Kidney (tissue), 14 donors: ENCODE results near the gene SAG. TPM values are rescaled to one million over a fixed set of nuclear protein-coding genes. Genes with fewer than 3 reads are reported as not detected.

Source experiments
- DNase-seq, 5 donors: peaks; one replicate each; pipeline ENCODE4 v3.0.0-alpha.2; 2013 to 2020
- FAIRE-seq: peaks from 2 replicates; lab custom pipeline; 2012; peaks lifted over from hg19 to GRCh38; lab: Jason Lieb, UNC
- H3K27ac ChIP-seq, 2 donors: one replicate each; pipeline ENCODE4 v1.7.0; 2013; ENCODE audit warnings: low read depth in 2 of 2, low read length in 2 of 2, inconsistent platforms in 1 of 2
- H3K27me3 ChIP-seq: one replicate; pipeline ENCODE4 v1.7.1; 2013; ENCODE audit warnings: low read length, inconsistent platforms; ENCODE audit not compliant: control insufficient read depth, insufficient read depth
- H3K36me3 ChIP-seq, 3 donors: one replicate each; pipeline versions ENCODE4 v1.7.0 to v1.7.1; 2013; ENCODE audit warnings: low read length in 3 of 3, control low read depth in 1 of 3, inconsistent platforms in 1 of 3; ENCODE audit not compliant: insufficient read depth in 3 of 3, control insufficient read depth in 2 of 3
- H3K4me1 ChIP-seq, 3 donors: one replicate each; pipeline versions ENCODE4 v1.7.0 to v1.7.1; 2013; ENCODE audit warnings: low read length in 3 of 3, inconsistent platforms in 1 of 3, low read depth in 1 of 3; ENCODE audit not compliant: control insufficient read depth in 2 of 3, insufficient read depth in 2 of 3
- H3K4me3 ChIP-seq, 3 donors: one replicate each; pipeline versions ENCODE4 v1.7.0 to v1.8.1; 2013; ENCODE audit warnings: low read length in 3 of 3, control low read depth in 1 of 3, inconsistent platforms in 1 of 3
- H3K9ac ChIP-seq, 3 donors: one replicate each; pipeline versions ENCODE4 v1.7.0 to v1.7.1; 2013; ENCODE audit warnings: low read length in 3 of 3, control low read depth in 1 of 3, inconsistent platforms in 1 of 3
- H3K9me3 ChIP-seq, 3 donors: one replicate each; pipeline versions ENCODE4 v1.7.0 to v1.7.1; 2013; ENCODE audit warnings: low read length in 3 of 3, control low read depth in 1 of 3, inconsistent platforms in 1 of 3; ENCODE audit not compliant: control insufficient read depth in 2 of 3, insufficient read depth in 1 of 3
- CTCF ChIP-seq: IDR thresholded peaks from 3 replicates; pipeline ENCODE4 v1.5.1; 2012; ENCODE audit warnings: mild to moderate bottlenecking, moderate library complexity, borderline replicate concordance; ENCODE audit not compliant: insufficient read depth; ENCODE audit errors: extremely low read depth
- intact Hi-C: fragments of 100-400 bp; cut with DNase I; formaldehyde crosslinking; loops from one replicate; pipeline ENCODE4 v1.11.1; 2022
- polyA plus RNA-seq: library from polyadenylated mRNA; stranded (reverse); fragments of 350-450 nt; fragmentation: Illumina TruSeq; extraction: RNeasy Lipid Tissue Mini Kit (QIAGEN cat#74804); gene quantifications from one replicate; pipeline ENCODE4 v1.2.3, GENCODE V29; 2014; ENCODE audit warnings: low read depth, low replicate concordance; ENCODE audit not compliant: insufficient read depth
- total RNA-seq: library from RNA; stranded (reverse); fragmentation: NEBNext Ultra II Directional; extraction: Animal tissue kit (Norgen Biotek cat#: 25700); gene quantifications from one replicate; pipeline ENCODE4 v1.2.1, GENCODE V29; 2021
- donor health status: control.
- donor health status: control.
- donor health status: control.
- donor health status: control.
- donor health status: control.
- donor health status: DM: yes; HTN: yes; CAD: no.
- donor health status: Normal renal cell carcinoma (clear cell type).

Gene SAG
- total and polyA plus RNA-seq, 2 donors from 2014 or later: not detected

GRCh38 chr2:233342301-233342700, 34.7 kb downstream of the SAG start:
- no peaks in the 10 kb centered on the region for H3K27me3 ChIP-seq
- FAIRE-seq: no peak
- H3K4me1 ChIP-seq: no peaks in the 10 kb centered on the region
- no peaks in the 10 kb centered on the region for H3K9me3 ChIP-seq
- no peak overlapping the region for H3K27ac ChIP-seq
- no peaks in the 10 kb centered on the region for H3K36me3 ChIP-seq
- H3K9ac ChIP-seq: no peak overlapping the region
- intact Hi-C loops: no loop called here
- no peak overlapping the region for H3K4me3 ChIP-seq
- DNase-seq: no peak
- no peak for TF ChIP-seq CTCF

- intact Hi-C loops: no loop called here
- Histone ChIP-seq H3K27ac (no peak overlapping the region), H3K9ac (no peak overlapping the region), H3K4me3 (no peak overlapping the region), H3K4me1 (no peaks in the 10 kb centered on the region), H3K36me3 (no peaks in the 10 kb centered on the region), H3K27me3 (no peaks in the 10 kb centered on the region), H3K9me3 (no peaks in the 10 kb centered on the region)
- DNase-seq (no peak), FAIRE-seq (no peak)
- no peak for TF ChIP-seq CTCF
Measured at GRCh38 chr2:233343171-233343705, 35.6 kb downstream of the SAG start.

GRCh38 chr2:233346376-233346775, 38.8 kb downstream of the SAG start:
- H3K9me3 ChIP-seq: no peaks in the 10 kb centered on the region
- intact Hi-C loops: no loop called here

More at GRCh38 chr2:233346376-233346775, 38.8 kb downstream of the SAG start:
- Histone ChIP-seq H3K27me3 (no peaks in the 10 kb centered on the region), H3K4me3 (no peak overlapping the region), H3K9ac (no peak overlapping the region), H3K4me1 (peaks cover 0 to 3% (median 2%) of the 10 kb centered on the region in 3 donors), H3K36me3 (no peaks in the 10 kb centered on the region), H3K27ac (no peak overlapping the region)
- DNase-seq (no peak), FAIRE-seq (no peak)
- TF ChIP-seq CTCF: no peak
